ENCODE data around the gene UST. TPM values are rescaled to one million over a fixed set of nuclear protein-coding genes. Genes with fewer than 3 reads are reported as not detected.

Gene UST
- total and polyA plus RNA-seq, 9 of the 15 experiments (the other 6 are each of a cell fraction or from before 2014, with no cell fraction given), result 0.04 to 0.10 TPM; not detected in 7

GRCh38 chr6:148824291-148824690 lies 77.5 kb downstream of the UST start:
- no peaks in the 10 kb centered on the region for H4K20me1 ChIP-seq (replicated peaks; ENCODE audit: control insufficient read depth, insufficient read depth, low read length)
- no peak overlapping the region for H3K4me3 ChIP-seq
- ChIA-PET CTCF (ENCODE audit: low intra/inter-chr PET ratio) (no interaction called here), POLR2A (interaction anchor here (0.6 to 1.2 kb wide), 2 partner anchors 31 to 388 kb away, joined by 3 read pairs; no protein-coding TSS in a partner anchor)
- no peaks in the 10 kb centered on the region for H3K36me3 ChIP-seq (ENCODE audit: control insufficient read depth, insufficient read depth, low read length)
- ATAC-seq (no peak), FAIRE-seq (peak; percentile 49), DNase-seq (ENCODE audit: extremely low read depth in 1 of 4, low spot score in 3 of 4) (no peak)
- H3K27me3 ChIP-seq (ENCODE audit: control insufficient read depth in 2 of 2, insufficient read depth in 2 of 2, low read length in 2 of 2), result peaks cover 0 to 5% of the 10 kb centered on the region in 2 experiments; a peak in 2 of 5 replicates
- WGBS (ENCODE audit: insufficient coverage, low coverage, missing lambda C conversion rate), result 0% methylated on average over 1 of the region's 1 CpG
- no peaks in the 10 kb centered on the region for H3K9me3 ChIP-seq (replicated peaks; ENCODE audit: control insufficient read depth, insufficient read depth, low read depth, low read length)
- H3K27ac ChIP-seq (ENCODE audit: extremely low read depth, low read depth, low read length), result no peak overlapping the region
- in situ Hi-C loops (cut with MboI) (no loop called here), intact Hi-C loops (cut with micrococcal nuclease) (no loop called here)
- no peak overlapping the region for H3K9ac ChIP-seq (ENCODE audit: insufficient read depth in 1 of 2, low read depth in 2 of 2, low read length in 2 of 2)
- H3K9me1 ChIP-seq (ENCODE audit: control insufficient read depth, insufficient read depth, low read length), result no peaks in the 10 kb centered on the region
- H3K79me2 ChIP-seq (ENCODE audit: control insufficient read depth, insufficient read depth, low read length), result no peaks in the 10 kb centered on the region
- no TSS peak for BruUV-seq (replicated peaks)
- H2AFZ ChIP-seq (ENCODE audit: low read depth, low read length), result no peak overlapping the region
- no peak overlapping the region for H3K4me2 ChIP-seq (ENCODE audit: insufficient read depth, low read length)
- no peaks in the 10 kb centered on the region for H3K4me1 ChIP-seq (replicated peaks in 1 of 2; ENCODE audit: control insufficient read depth in 2 of 2, insufficient read depth in 2 of 2, low read length in 2 of 2)
- TF ChIP-seq ZEB2 (IDR thresholded peaks at IDR 0.05) (no peak), NCOA2 (IDR thresholded peaks at IDR 0.05; ENCODE audit: partially characterized antibody in 2 of 2) (no peak), TEAD4 (IDR thresholded peaks at IDR 0.05; ENCODE audit: low read length) (no peak), TEAD4 (CRISPR knock-in tag; IDR thresholded peaks at IDR 0.05; ENCODE audit: borderline replicate concordance) (no peak), FOXA3 (CRISPR knock-in tag; conservative IDR thresholded peaks at IDR 0.05 in 1 of 2, IDR thresholded peaks at IDR 0.05 in 1 of 2) (no peak), STAG1 (CRISPR knock-in tag; IDR thresholded peaks at IDR 0.05; ENCODE audit: borderline replicate concordance) (no peak), MXI1 (IDR thresholded peaks at IDR 0.05; ENCODE audit: low read depth, low read length) (no peak), SRSF7 (optimal IDR thresholded peaks at IDR 0.05; ENCODE audit: low read depth, low read length) (no peak), DMBX1 (CRISPR knock-in tag; IDR thresholded peaks at IDR 0.05; ENCODE audit: borderline replicate concordance) (no peak)
